GM18526 (cell line): Measurements from ENCODE around the gene SERPINE2.

ENCODE experiments used
- POLR2A ChIP-seq: IDR thresholded peaks from 3 replicates; pipeline ENCODE4 v1.6.1; 2011; ENCODE audit not compliant: insufficient read length; ENCODE audit errors: extremely low read depth

SERPINE2 gene

DNA sequence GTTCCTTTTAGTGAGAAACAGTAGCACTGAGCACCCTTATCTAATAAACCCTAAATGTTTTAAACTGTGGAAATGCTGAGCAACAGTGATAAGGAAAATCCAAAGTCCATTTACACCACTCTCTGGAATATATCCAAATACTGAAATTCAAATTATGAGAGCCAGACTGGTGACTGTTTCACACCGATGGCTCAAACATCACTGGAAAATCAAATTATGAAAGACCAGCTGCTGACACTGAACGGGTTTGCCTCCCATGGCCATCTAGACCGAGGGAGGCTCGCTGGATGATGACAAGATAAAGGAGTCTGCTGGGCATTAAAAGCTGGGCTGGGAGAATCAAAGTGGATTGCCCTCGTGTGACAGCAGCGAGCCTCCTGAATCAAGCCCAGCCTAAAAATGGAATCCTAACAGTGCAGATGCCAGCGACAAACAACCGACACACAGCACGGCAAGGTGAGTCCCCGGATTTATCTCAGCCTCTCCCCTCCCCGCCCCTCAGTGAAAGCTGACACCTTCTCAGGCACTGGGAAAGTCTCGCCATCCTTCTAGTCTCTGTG is 30.3 kb downstream of the SERPINE2 start:
- TF ChIP-seq POLR2A = no peak

DNA sequence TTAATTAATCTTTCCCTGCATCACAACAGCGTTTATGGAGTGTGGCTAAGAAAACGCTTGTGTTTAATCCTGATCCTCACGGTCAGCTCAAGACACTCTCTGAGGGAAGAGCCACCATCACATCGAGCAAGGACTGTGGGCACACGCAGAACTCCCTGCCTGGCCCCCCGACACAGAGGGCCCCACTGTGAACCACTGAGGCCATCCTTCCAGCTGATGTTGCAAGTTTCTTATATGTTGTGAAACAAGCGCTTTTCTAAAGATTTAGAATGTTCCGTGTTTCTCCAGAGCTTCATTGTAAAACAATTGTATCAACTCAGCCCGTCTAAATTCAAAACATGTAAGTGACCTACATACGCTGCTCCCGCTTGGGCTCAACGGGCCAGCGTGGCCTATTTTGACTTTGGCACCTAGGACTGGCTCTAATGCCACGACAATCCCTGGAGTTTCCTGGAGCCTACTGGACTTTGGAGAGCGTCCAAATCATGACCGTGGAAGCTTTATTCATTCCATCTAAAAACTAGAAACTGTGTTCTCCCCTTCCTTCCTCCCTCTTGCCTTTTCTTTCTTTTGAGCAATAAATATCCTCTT is 34.9 kb downstream of the SERPINE2 start:
- TF ChIP-seq POLR2A = no peak

DNA sequence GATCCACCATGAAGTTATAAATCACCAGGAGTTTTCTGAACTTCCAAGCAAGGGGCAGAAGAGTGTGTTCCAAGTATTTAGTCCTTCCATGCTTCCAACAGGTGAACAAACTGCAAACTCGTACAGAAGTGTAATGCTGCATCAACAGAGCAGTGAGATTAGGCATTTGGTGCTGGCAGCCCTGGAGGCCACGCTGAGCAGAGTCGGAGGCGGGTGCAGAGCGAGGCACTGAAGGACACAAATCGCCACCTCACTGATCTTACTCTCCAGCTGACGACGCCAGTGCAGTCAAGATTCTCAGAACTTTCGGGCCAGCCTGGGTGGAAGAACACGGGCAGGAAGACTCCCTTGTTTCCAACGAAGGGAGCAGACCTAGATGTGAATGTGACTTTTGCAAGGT is 39.2 kb downstream of the SERPINE2 start:
- TF ChIP-seq POLR2A = no peak

DNA sequence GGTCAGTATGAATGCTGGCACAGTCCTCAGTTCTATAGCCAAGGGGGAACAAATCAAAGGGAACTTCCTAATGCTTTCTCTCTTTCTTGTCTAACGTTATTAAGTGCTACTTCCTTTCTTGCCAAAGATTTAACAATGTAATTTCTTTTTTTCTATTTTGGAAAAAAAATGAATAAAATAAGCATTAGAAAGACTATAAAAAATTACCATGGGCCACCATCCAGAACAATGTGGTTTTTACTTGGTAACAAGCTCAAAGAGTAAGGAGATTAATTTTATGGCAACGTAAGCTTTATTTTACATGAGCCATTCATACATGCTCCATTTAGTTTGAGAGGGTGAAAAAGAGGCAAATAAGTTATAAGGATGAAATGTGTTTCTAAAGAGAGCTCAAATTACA is 40.1 kb downstream of the SERPINE2 start:
- no peak for TF ChIP-seq POLR2A

DNA sequence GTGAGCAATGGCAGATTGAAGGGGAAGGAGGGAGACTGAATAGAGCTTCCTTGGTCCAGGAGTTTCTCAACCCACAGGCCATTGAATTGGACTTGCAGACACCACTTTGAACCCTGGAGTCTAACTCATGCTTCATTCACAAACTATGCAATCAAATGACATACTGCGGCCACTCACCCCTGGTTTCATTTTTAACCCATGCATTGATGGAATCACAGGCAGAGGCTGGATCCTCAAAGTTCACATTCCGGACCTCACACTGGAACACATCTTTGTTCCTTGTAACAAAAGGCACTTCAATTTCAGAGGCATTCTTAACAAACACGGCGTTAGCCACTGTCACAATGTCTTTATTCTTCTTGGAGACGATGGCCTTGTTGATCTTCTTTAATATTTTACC is 41.1 kb downstream of the SERPINE2 start:
- no peak for TF ChIP-seq POLR2A

DNA sequence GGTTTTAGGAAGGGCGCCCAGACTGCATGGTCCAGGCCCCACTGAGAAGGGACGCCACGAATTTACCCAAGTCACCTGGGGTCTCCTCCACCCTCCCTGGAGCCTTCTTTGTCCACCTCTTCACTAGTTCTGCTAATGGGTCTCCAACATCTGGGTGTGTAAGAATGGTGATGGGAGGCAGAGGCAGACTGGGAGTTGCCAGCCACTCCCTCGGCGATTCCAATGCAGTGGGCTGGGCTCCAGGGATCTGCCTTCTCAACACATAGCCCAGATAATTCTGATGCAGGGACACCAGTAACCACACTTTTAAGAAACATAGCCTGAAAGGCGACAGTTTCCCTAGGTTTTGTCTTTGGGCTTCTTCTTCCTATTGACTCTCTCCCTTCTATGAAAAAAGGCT is 42.7 kb downstream of the SERPINE2 start:
- no peak for TF ChIP-seq POLR2A

DNA sequence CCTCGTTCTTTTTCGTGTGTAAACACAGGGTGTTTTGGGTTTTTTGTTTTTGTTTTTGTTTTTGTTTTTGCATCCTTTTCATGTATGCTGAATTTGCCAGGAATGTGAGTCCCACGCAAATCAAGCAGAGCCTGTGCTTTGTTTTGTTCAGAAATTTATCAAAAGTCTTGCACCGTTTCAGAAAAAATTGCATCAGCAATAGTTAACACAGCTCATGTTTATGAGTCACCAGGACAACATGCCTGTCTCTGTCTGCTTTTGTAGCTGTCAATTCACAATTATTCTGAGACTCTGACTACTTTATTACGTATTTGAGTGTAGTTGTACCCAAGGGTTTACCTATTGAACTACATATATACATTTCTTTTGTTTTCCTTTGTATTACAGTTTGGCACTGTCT is 43.5 kb downstream of the SERPINE2 start:
- no peak for TF ChIP-seq POLR2A

DNA sequence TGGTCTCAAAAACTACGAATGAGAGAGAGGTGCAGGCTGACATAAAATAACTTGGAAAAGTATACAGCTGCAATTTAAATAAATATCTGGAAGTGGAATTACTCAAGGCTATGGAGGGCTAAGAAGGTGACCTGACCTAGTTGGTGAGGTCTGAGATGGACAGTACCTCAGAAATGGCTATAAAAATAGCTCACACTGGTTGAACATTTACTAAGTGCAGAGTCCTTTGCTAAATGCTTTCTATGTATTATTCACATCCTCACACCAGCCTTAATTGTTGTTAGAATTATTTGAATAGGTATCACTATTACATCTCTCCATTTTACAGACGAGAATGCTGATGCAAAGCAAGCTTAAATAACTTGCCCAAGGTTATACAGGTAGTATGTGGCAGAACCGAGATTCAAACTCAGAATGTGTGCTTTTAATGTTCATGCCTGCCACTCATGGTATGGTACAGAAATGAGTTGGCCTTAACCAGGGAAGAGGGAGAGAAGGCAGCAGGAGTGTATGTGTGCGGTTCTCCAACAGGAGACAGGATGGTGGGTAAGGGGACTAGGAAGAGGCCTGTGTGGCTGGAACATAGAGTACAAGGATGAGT is 44.4 kb downstream of the SERPINE2 start:
- TF ChIP-seq POLR2A = no peak

DNA sequence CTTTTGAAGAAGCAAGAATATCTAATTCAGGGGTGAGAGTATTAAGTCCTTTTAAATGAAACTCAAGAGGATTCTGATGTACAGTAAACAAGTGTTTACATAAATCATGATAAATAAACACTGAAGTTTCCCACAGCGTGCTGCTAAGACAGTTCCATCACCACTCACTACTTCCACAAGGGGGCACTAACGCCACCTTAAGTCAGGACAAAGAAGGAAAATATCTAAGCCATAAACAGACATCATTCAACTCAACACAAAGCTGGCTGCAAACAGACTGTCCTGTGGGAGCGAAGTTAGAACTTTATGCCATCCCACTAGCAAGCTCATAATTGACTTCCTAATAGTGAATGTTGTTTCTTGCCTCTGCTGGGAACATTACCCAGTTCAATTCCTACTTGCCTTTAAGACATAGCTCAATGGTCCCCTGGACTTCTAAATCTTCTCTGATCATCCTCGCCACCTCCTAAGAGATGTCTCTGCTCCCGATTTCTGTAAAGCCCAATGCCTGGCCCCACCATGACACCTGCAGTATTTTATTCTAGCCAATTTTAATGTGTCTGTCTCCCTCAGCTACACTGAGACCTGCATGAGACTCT is 45.4 kb downstream of the SERPINE2 start:
- no peak for TF ChIP-seq POLR2A

DNA sequence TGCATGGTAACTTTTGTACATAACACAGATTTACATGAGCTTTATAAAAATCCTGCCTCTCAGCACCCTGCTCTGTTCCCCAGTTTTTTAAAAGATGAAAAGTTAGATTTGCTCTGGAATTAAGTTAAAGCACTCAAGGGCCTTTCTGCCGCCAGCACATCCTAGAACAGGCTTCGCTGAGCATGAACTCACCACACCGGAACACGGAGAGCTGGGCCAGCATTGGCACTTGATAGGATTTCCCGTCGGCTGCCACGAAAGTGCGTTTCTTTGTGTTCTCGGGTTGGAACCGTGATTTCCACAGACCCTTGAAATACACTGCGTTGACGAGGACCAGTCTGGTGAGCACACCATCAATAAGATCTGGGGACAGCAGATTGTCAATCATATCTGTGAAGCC is 47.5 kb downstream of the SERPINE2 start:
- TF ChIP-seq POLR2A = no peak

DNA sequence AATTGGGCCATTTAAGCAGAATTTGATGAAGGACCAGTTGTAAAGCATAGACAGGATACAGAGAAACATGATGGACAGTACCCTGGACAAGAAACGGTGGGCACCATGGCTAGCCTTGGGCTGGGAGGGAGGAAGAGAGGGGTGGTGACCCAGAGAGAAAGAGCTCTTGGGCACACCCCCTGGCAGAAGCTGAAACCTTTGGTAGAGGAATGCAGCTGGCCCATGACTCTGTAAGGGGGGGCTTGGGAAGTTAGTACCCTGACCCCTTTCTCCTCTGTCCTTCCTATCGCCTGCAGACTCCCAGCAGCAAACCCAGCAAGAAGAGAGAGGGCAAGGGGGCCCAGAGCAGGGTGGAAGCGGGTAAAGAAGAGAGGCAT is 49.2 kb downstream of the SERPINE2 start:
- no peak for TF ChIP-seq POLR2A

DNA sequence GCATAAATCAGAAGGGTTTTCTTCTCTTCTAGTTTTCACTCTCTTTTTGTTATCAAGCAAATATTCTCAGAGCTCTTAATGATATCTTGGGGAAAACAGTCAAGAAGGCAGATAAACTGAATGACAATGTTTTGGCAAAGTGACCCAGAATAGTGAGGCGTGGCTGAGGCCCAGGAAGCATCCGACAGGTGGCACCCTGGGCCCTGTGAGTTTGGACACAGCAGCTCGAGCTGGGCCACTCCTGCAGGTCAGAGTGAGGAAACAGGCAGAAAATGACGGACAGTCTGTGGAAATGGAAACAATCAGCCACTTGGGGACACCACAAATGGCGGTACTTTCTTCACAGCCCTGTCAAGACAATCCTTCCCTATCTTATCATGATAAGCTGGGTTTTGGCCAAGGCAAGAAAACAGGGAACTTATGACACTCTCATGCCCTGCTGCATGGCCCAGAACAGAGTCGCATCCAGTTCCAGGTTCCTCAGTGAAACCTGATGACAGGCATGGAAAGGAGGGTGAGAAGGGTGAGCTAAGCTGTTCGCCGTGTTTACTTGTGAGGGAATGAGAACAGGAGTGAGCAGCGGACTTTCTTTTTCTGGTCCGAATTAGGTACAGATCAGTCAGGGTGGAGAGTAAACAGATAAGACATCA is 49.8 kb downstream of the SERPINE2 start:
- TF ChIP-seq POLR2A = no peak

DNA sequence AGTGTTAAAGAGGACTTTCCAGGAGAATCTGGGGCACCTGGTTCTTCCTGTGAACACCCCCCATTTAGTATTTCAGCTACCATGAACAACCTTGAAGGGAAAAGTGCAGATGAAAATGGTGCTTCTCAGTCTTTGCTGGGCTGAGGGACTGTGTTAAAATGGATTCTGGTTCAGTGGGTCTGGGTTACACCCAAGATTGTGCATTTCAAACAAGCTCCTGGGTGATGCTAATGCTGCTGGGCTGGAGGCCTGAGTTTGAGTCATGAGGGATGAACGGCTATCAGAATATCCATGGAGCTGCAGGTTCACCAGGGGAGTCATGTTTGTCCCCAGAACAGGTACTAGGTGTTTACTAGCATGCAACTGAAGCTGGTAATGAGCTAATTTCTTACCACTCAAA is 57.8 kb downstream of the SERPINE2 start:
- no peak for TF ChIP-seq POLR2A

DNA sequence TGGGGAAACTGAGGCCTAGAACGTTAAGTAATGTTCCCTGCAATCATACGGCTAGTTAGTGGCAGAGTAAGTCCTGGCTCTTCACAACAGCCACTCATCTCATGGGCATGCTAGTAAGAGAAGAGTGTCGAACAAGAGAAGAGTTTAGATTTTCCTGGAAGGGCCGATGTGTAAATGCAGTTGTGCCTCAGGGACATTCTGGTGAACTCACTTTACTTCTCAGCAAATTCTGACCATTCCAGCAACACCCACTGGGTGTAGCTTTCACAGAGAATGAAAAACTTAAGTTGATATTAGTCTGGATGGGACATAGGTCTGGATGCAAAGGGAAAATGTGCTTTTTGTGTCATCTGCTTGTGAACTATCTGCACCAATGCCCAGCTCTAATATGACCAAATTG is 58.3 kb downstream of the SERPINE2 start:
- no peak for TF ChIP-seq POLR2A

DNA sequence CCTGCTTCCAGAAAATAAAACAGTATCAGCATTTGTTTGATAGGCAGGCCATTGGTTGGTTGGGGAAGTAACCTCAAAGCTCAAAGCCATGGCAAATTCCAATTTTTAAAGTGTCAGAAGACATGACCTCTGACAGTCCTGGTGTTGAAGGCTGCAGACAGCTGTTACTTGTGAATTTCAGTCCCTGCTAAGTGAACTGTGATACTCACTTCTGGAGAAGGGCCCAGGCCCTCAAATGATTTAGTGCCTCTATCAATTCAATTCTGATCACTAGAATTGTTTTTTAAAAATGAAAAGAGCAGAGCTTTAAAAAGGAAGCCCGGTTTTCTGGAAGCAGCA is 58.7 kb downstream of the SERPINE2 start:
- TF ChIP-seq POLR2A = no peak

DNA sequence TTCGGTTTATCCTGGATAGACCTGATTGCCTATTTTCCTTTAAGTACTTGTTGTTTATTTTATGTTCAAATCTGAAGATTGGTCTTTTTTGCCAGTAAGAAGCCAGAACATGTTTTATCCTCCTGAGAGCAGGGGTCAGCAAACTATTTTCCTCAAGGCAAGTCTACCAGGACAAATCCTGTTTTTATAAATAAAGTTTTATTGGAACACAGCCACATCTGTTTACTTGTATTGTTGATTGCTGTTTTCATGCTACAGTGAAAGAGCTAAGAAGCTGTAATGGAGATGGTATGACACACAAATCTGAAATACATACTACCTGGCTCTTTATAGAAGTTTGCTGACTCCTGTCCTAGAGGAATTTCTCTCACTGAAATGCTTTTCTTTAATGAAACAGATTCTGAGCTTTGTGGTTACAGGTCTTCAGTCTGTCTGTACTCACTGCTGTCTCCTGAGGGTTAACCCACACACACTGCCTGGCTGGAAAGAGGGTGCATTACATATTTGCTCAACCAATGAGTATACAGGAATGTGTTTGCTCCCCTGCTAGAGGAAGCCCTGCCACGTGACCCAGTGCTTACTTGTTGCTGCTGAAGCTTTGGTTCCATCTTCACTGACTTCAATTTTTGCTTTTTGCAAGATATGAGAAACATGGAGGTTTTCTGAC is 59.2 kb downstream of the SERPINE2 start:
- TF ChIP-seq POLR2A = no peak

DNA sequence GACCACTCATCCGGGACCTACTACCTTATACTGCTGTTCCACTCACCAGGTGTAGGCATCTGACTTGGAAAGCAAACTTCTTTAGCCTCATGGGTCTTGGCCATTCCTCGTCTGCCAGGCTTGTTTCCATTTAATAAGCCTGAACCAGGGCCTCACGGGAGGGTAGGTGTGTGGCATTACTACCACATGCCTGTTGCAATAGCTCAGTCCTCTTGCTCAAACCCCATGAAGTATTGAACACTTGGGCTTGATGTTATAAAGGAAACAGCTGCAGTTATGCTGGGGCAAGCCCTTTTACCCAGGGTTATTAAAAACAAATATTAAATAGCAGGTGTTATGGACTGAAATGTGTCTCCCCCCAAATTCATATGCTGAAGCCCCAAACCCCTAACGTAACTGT is 60.6 kb downstream of the SERPINE2 start:
- no peak for TF ChIP-seq POLR2A
